WTC11 (cell line): ENCODE measurements around the gene NIPA2. TPM values are rescaled to one million over a fixed set of nuclear protein-coding genes. Genes with fewer than 3 reads are reported as not detected.

Experiments
- ATAC-seq: fragments of 200-7000 bp; cut with Tn5 transposase; 2 replicates; pipeline ENCODE4 v1.10.0; 2021; ENCODE audit warnings: mild to moderate bottlenecking, moderate library complexity
- CTCF ChIA-PET: fragments of 300-600 bp; sonication (Branson Sonifier 250); formaldehyde crosslinking; loops from one replicate; lab custom pipeline; 2021; ENCODE audit warnings: antibody characterized with exemption; lab: Charles Lee
- POLR2A ChIA-PET: fragments of 350-600 bp; sonication (Branson Sonifier 250); formaldehyde crosslinking; loops from one replicate; lab custom pipeline; 2021; ENCODE audit warnings: antibody characterized with exemption; lab: Charles Lee
- DNase-seq: peaks from one replicate; pipeline ENCODE4 v3.0.0; 2021; ENCODE audit warnings: low spot score
- H3K27ac Mint-ChIP-seq: 2 replicates; pipeline ENCODE4 v1.8.0; 2021; ENCODE audit warnings: mixed read lengths
- H3K27me3 Mint-ChIP-seq: 2 replicates; pipeline ENCODE4 v1.8.0; 2021; ENCODE audit warnings: low read depth, mild to moderate bottlenecking, moderate library complexity, mixed read lengths
- H3K36me3 Mint-ChIP-seq: 2 replicates; pipeline ENCODE4 v1.8.0; 2021; ENCODE audit warnings: mixed read lengths
- H3K4me1 Mint-ChIP-seq: 2 replicates; pipeline ENCODE4 v1.8.0; 2022; ENCODE audit warnings: mixed read lengths
- H3K4me3 Mint-ChIP-seq: 2 replicates; pipeline ENCODE4 v1.8.0; 2021; ENCODE audit warnings: mild to moderate bottlenecking, moderate library complexity, mixed read lengths
- H3K9me3 Mint-ChIP-seq: 2 replicates; pipeline ENCODE4 v1.8.0; 2021; ENCODE audit warnings: mixed read lengths
- ATF3 ChIP-seq: sonication (generic); formaldehyde crosslinking; conservative IDR thresholded peaks from 2 replicates; pipeline ENCODE4 v1.8.1; 2022; ENCODE audit warnings: mild to moderate bottlenecking, missing genetic modification reagents
- ESRRA ChIP-seq: sonication (generic); formaldehyde crosslinking; IDR thresholded peaks from 2 replicates; pipeline ENCODE4 v1.8.1; 2022; ENCODE audit warnings: mild to moderate bottlenecking, missing genetic modification reagents, borderline replicate concordance
- FOXP1 ChIP-seq: sonication (generic); formaldehyde crosslinking; IDR thresholded peaks from 2 replicates; pipeline ENCODE4 v1.8.0; 2022; ENCODE audit warnings: missing genetic modification reagents, mild to moderate bottlenecking, moderate library complexity, borderline replicate concordance
- GTF2I ChIP-seq: fragments of 250-450 bp; sonication (Bioruptor Pico); conservative IDR thresholded peaks from 2 replicates; pipeline ENCODE4 v1.4.0; 2021; ENCODE audit warnings: mild to moderate bottlenecking
- HMGA2 ChIP-seq: fragments of 250-450 bp; sonication (Bioruptor Pico); IDR thresholded peaks from 2 replicates; pipeline ENCODE4 v1.4.0; 2021; ENCODE audit warnings: mild to moderate bottlenecking, moderate library complexity
- NR3C1 ChIP-seq: sonication (generic); formaldehyde crosslinking; conservative IDR thresholded peaks from 2 replicates; pipeline ENCODE4 v1.8.1; 2023; ENCODE audit warnings: low read depth, mild to moderate bottlenecking, missing genetic modification reagents
- PRRX2 ChIP-seq: fragments of 250-450 bp; sonication (Bioruptor Pico); IDR thresholded peaks from 2 replicates; pipeline ENCODE4 v1.8.0; 2021; ENCODE audit warnings: mild to moderate bottlenecking
- ZBTB43 ChIP-seq: sonication (generic); formaldehyde crosslinking; IDR thresholded peaks from 2 replicates; pipeline ENCODE4 v1.8.1; 2023; ENCODE audit warnings: mild to moderate bottlenecking, missing genetic modification reagents
- ZNF416 ChIP-seq: fragments of 250-450 bp; sonication (Bioruptor Pico); IDR thresholded peaks from 2 replicates; pipeline ENCODE4 v1.9.0; 2021; ENCODE audit warnings: mild to moderate bottlenecking, inconsistent platforms
- ZNF423 ChIP-seq: fragments of 250-450 bp; sonication (Bioruptor Pico); IDR thresholded peaks from 2 replicates; pipeline ENCODE4 v2.1.2; 2022; ENCODE audit warnings: mild to moderate bottlenecking, moderate library complexity
- total RNA-seq: library from RNA; stranded (reverse); gene quantifications from 3 replicates; pipeline ENCODE4 v1.2.3, GENCODE V29; 2021
- TF ChIP-seq, protein P1 (sequence below): sonication (generic); formaldehyde crosslinking; IDR thresholded peaks from 2 replicates; pipeline ENCODE4 v1.8.1; 2022; ENCODE audit warnings: missing genetic modification reagents, borderline replicate concordance
- TF ChIP-seq, protein P2 (sequence below): sonication (generic); formaldehyde crosslinking; IDR thresholded peaks from 2 replicates; pipeline ENCODE4 v1.8.1; 2023; ENCODE audit warnings: mild to moderate bottlenecking, missing genetic modification reagents, borderline replicate concordance
- TF ChIP-seq, protein P3 (sequence below): fragments of 250-450 bp; sonication (Bioruptor Pico); IDR thresholded peaks from 2 replicates; pipeline ENCODE4 v1.8.0; 2021; ENCODE audit warnings: mild to moderate bottlenecking
- TF ChIP-seq, protein P4 (sequence below): sonication (generic); formaldehyde crosslinking; IDR thresholded peaks from 2 replicates; pipeline ENCODE4 v1.8.0; 2023; ENCODE audit warnings: missing genetic modification reagents, mild to moderate bottlenecking, borderline replicate concordance

The NIPA2 gene
- total RNA-seq, 1 experiment from 2014 or later, result 79.5 TPM

DNA sequence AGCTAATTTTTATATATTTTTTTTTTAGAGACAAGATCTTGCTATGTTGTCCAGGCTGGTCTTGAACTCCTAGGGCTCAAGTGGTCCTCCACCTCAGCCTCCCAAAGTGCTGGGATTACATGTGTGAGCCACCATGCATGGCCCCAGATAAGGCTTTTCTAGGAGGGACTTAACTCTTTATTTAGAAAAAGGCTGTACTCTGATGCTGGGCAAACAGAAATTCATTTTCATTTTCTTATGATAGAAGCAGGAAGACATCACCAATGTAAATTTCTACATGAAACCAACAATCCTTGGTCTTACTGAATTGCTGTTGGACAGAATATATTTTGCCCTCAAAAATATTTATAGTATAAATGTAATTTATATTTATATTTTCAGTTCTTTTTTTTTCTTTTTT lies 42.4 kb upstream of the NIPA2 start:
- TF ChIP-seq FOXP1 (CRISPR knock-in tag) (no peak), ESRRA (CRISPR knock-in tag) (no peak), NR3C1 (CRISPR knock-in tag) (no peak), ZNF423 (CRISPR knock-in tag) (no peak), ZNF416 (CRISPR knock-in tag) (no peak), GTF2I (CRISPR knock-in tag) (no peak), ZBTB43 (CRISPR knock-in tag) (no peak), HMGA2 (no peak), PRRX2 (no peak), ATF3 (CRISPR knock-in tag) (no peak)
- TF ChIP-seq, protein P1, sequence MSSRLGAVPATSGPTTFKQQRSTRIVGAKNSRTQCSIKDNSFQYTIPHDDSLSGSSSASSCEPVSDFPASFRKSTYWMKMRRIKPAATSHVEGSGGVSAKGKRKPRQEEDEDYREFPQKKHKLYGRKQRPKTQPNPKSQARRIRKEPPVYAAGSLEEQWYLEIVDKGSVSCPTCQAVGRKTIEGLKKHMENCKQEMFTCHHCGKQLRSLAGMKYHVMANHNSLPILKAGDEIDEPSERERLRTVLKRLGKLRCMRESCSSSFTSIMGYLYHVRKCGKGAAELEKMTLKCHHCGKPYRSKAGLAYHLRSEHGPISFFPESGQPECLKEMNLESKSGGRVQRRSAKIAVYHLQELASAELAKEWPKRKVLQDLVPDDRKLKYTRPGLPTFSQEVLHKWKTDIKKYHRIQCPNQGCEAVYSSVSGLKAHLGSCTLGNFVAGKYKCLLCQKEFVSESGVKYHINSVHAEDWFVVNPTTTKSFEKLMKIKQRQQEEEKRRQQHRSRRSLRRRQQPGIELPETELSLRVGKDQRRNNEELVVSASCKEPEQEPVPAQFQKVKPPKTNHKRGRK (CRISPR knock-in tag), result no peak
- TF ChIP-seq, protein P2, sequence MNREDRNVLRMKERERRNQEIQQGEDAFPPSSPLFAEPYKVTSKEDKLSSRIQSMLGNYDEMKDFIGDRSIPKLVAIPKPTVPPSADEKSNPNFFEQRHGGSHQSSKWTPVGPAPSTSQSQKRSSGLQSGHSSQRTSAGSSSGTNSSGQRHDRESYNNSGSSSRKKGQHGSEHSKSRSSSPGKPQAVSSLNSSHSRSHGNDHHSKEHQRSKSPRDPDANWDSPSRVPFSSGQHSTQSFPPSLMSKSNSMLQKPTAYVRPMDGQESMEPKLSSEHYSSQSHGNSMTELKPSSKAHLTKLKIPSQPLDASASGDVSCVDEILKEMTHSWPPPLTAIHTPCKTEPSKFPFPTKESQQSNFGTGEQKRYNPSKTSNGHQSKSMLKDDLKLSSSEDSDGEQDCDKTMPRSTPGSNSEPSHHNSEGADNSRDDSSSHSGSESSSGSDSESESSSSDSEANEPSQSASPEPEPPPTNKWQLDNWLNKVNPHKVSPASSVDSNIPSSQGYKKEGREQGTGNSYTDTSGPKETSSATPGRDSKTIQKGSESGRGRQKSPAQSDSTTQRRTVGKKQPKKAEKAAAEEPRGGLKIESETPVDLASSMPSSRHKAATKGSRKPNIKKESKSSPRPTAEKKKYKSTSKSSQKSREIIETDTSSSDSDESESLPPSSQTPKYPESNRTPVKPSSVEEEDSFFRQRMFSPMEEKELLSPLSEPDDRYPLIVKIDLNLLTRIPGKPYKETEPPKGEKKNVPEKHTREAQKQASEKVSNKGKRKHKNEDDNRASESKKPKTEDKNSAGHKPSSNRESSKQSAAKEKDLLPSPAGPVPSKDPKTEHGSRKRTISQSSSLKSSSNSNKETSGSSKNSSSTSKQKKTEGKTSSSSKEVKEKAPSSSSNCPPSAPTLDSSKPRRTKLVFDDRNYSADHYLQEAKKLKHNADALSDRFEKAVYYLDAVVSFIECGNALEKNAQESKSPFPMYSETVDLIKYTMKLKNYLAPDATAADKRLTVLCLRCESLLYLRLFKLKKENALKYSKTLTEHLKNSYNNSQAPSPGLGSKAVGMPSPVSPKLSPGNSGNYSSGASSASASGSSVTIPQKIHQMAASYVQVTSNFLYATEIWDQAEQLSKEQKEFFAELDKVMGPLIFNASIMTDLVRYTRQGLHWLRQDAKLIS (CRISPR knock-in tag), result no peak
- TF ChIP-seq, protein P3, sequence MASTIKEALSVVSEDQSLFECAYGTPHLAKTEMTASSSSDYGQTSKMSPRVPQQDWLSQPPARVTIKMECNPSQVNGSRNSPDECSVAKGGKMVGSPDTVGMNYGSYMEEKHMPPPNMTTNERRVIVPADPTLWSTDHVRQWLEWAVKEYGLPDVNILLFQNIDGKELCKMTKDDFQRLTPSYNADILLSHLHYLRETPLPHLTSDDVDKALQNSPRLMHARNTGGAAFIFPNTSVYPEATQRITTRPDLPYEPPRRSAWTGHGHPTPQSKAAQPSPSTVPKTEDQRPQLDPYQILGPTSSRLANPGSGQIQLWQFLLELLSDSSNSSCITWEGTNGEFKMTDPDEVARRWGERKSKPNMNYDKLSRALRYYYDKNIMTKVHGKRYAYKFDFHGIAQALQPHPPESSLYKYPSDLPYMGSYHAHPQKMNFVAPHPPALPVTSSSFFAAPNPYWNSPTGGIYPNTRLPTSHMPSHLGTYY (CRISPR knock-in tag), result no peak
- TF ChIP-seq, protein P4, sequence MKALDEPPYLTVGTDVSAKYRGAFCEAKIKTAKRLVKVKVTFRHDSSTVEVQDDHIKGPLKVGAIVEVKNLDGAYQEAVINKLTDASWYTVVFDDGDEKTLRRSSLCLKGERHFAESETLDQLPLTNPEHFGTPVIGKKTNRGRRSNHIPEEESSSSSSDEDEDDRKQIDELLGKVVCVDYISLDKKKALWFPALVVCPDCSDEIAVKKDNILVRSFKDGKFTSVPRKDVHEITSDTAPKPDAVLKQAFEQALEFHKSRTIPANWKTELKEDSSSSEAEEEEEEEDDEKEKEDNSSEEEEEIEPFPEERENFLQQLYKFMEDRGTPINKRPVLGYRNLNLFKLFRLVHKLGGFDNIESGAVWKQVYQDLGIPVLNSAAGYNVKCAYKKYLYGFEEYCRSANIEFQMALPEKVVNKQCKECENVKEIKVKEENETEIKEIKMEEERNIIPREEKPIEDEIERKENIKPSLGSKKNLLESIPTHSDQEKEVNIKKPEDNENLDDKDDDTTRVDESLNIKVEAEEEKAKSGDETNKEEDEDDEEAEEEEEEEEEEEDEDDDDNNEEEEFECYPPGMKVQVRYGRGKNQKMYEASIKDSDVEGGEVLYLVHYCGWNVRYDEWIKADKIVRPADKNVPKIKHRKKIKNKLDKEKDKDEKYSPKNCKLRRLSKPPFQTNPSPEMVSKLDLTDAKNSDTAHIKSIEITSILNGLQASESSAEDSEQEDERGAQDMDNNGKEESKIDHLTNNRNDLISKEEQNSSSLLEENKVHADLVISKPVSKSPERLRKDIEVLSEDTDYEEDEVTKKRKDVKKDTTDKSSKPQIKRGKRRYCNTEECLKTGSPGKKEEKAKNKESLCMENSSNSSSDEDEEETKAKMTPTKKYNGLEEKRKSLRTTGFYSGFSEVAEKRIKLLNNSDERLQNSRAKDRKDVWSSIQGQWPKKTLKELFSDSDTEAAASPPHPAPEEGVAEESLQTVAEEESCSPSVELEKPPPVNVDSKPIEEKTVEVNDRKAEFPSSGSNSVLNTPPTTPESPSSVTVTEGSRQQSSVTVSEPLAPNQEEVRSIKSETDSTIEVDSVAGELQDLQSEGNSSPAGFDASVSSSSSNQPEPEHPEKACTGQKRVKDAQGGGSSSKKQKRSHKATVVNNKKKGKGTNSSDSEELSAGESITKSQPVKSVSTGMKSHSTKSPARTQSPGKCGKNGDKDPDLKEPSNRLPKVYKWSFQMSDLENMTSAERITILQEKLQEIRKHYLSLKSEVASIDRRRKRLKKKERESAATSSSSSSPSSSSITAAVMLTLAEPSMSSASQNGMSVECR (CRISPR knock-in tag), result no peak
- TF ChIP-seq, all 79 proteins: peak for 0
- peaks cover 26% of the 10 kb centered on the region for H3K4me1 Mint-ChIP-seq
- peaks cover 4% of the 10 kb centered on the region for H3K9me3 Mint-ChIP-seq
- no peak overlapping the region for H3K4me3 Mint-ChIP-seq
- ATAC-seq (no peak), DNase-seq (no peak)
- H3K27me3 Mint-ChIP-seq, result no peaks in the 10 kb centered on the region
- CTCF ChIA-PET, result no interaction called here
- POLR2A ChIA-PET, result no interaction called here
- H3K27ac Mint-ChIP-seq, result no peak overlapping the region
- H3K36me3 Mint-ChIP-seq, result peaks cover 11% of the 10 kb centered on the region; the same call in 1 of the 2 replicates
